HEK293T (cell line): ENCODE measurements around the gene TTC28.

Experiments
- BHLHE40 ChIP-seq: fragments of 450-650 bp; IDR thresholded peaks from 2 replicates; pipeline ENCODE4 v1.6.1; 2016; ENCODE audit warnings: mild to moderate bottlenecking, moderate library complexity, borderline replicate concordance
- CTBP1 ChIP-seq: fragments of 450-650 bp; IDR thresholded peaks from 2 replicates; pipeline ENCODE4 v1.6.1; 2016; ENCODE audit warnings: borderline replicate concordance
- FOXA1 ChIP-seq: fragments of 450-650 bp; IDR thresholded peaks from 2 replicates; pipeline ENCODE4 v1.6.1; 2016; ENCODE audit warnings: mild to moderate bottlenecking
- FOXK2 ChIP-seq: fragments of 450-650 bp; IDR thresholded peaks from 2 replicates; pipeline ENCODE4 v1.6.1; 2016; ENCODE audit warnings: mild to moderate bottlenecking
- FOXM1 ChIP-seq: fragments of 450-650 bp; IDR thresholded peaks from 2 replicates; pipeline ENCODE4 v1.6.1; 2017; ENCODE audit warnings: mild to moderate bottlenecking, borderline replicate concordance
- HDGF ChIP-seq: fragments of 450-650 bp; IDR thresholded peaks from 2 replicates; pipeline ENCODE4 v1.6.1; 2017; ENCODE audit warnings: antibody characterized with exemption, borderline replicate concordance
- NFRKB ChIP-seq: fragments of 450-650 bp; IDR thresholded peaks from 2 replicates; pipeline ENCODE4 v1.6.1; 2016; ENCODE audit warnings: mild to moderate bottlenecking, moderate library complexity
- PKNOX1 ChIP-seq: fragments of 450-650 bp; IDR thresholded peaks from 2 replicates; pipeline ENCODE4 v1.6.1; 2016
- SP1 ChIP-seq: fragments of 450-650 bp; IDR thresholded peaks from 2 replicates; pipeline ENCODE4 v1.6.1; 2017
- SUZ12 ChIP-seq: fragments of 450-650 bp; IDR thresholded peaks from 2 replicates; pipeline ENCODE4 v1.6.1; 2016; ENCODE audit warnings: mild to moderate bottlenecking
- TARDBP ChIP-seq: fragments of 450-650 bp; IDR thresholded peaks from 2 replicates; pipeline ENCODE4 v1.6.1; 2016

GRCh38 chr22:28074526-28074925 lies 605.1 kb downstream of the TTC28 start:
- TF ChIP-seq SP1 (no peak), FOXA1 (no peak), BHLHE40 (no peak), HDGF (no peak), FOXM1 (no peak), PKNOX1 (no peak), SUZ12 (no peak), FOXK2 (no peak), CTBP1 (no peak), TARDBP (no peak), NFRKB (no peak)
